ENCODE results near the gene MAMSTR. TPM values are rescaled to one million over a fixed set of nuclear protein-coding genes. Genes with fewer than 3 reads are reported as not detected.

The MAMSTR gene
- total and polyA plus RNA-seq, 9 of the 15 experiments (the other 6 are each of a cell fraction or from before 2014, with no cell fraction given): 0.08 to 1.00 (median 0.40) TPM; not detected in 1

DNA sequence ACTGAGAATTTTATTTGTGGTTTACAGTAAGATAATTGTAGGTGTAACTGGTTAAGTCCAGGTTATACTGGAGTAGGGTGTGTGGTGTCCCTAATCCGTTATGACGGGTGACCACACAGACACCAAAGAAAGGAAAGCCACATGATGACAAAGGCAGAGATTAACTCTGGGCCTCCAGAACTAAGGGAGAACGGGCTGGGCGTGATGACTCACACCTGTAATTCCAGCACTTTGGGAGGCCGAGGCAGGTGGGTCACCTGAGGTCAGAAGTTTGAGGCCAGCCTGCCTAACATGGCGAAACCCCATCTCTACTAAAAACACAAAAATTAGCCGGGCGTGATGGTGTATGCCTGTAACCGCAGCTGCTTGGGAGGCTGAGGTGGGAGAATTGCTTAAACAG lies 33.9 kb downstream of the MAMSTR start (continued):
- TF ChIP-seq CTBP1 (IDR thresholded peaks at IDR 0.05; ENCODE audit: borderline replicate concordance): peak; percentile 66
- TF ChIP-seq KLF16 (IDR thresholded peaks at IDR 0.05): peak; percentile 49; the same call in 1 of the 2 replicates
- TF ChIP-seq ZNF175 (CRISPR knock-in tag; IDR thresholded peaks at IDR 0.05; ENCODE audit: low read depth): no peak
- peak; percentile 88 for TF ChIP-seq FOSL1 (tag; conservative IDR thresholded peaks at IDR 0.05)
- TF ChIP-seq, protein P1, sequence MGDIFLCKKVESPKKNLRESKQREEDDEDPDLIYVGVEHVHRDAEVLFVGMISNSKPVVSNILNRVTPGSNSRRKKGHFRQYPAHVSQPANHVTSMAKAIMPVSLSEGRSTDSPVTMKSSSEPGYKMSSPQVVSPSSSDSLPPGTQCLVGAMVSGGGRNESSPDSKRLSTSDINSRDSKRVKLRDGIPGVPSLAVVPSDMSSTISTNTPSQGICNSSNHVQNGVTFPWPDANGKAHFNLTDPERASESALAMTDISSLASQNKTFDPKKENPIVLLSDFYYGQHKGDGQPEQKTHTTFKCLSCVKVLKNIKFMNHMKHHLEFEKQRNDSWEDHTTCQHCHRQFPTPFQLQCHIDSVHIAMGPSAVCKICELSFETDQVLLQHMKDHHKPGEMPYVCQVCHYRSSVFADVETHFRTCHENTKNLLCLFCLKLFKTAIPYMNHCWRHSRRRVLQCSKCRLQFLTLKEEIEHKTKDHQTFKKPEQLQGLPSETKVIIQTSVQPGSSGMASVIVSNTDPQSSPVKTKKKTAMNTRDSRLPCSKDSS (IDR thresholded peaks at IDR 0.05; ENCODE audit: low read depth, partially characterized antibody): no peak
- no peak for TF ChIP-seq EP400 (IDR thresholded peaks at IDR 0.05)
- TF ChIP-seq CXXC5 (CRISPR knock-in tag; IDR thresholded peaks at IDR 0.05): no peak
- no peak for TF ChIP-seq ZZZ3 (IDR thresholded peaks at IDR 0.05)
- TF ChIP-seq FOXP1 (CRISPR knock-in tag; IDR thresholded peaks at IDR 0.05): no peak
- TF ChIP-seq POLR2B (IDR thresholded peaks at IDR 0.05; ENCODE audit: low read depth, partially characterized antibody): no peak
- TF ChIP-seq ZNF121 (CRISPR knock-in tag; conservative IDR thresholded peaks at IDR 0.05): no peak
- TF ChIP-seq NR2C1 (IDR thresholded peaks at IDR 0.05): no peak
- TF ChIP-seq NR2C1 (tag; IDR thresholded peaks at IDR 0.05): no peak
- TF ChIP-seq ZFP36 (IDR thresholded peaks at IDR 0.05; ENCODE audit: low read depth, low read length, partially characterized antibody): no peak
- TF ChIP-seq GABPB1 (CRISPR knock-in tag; IDR thresholded peaks at IDR 0.05): no peak

Data from K562 (cell line).